MCF 10A (cell line): ENCODE measurements around the gene TMEM174. TPM values are rescaled to one million over a fixed set of nuclear protein-coding genes. Genes with fewer than 3 reads are reported as not detected.

Experiments used
- BruUV-seq: library from RNA; stranded (reverse); fragments of 400-500 nt; replicated peaks from 2 replicates; lab custom pipeline; 2021; lab: Mats Ljungman, UMichigan
- CTCF ChIA-PET: fragments of 300-600 bp; sonication (Branson Sonifier 250); formaldehyde crosslinking; extraction: SDS; loops from one replicate; lab custom pipeline; 2021; ENCODE audit warnings: antibody characterized with exemption, inconsistent platforms; lab: Yijun Ruan, JAX
- POLR2A ChIA-PET: fragments of 300-600, 350-650 bp; sonication (Branson Sonifier 250); formaldehyde crosslinking; extraction: SDS; loops from one replicate; lab custom pipeline; 2020; ENCODE audit warnings: antibody characterized with exemption, inconsistent platforms; lab: Yijun Ruan, JAX
- DNase-seq: peaks from one replicate; pipeline ENCODE4 v3.0.0-alpha.2; 2018; ENCODE audit not compliant: unreplicated experiment
- H3K27ac Mint-ChIP-seq: one replicate; pipeline ENCODE4 v1.8.0; 2022; ENCODE audit warnings: mild to moderate bottlenecking, low read depth, mixed read lengths; ENCODE audit not compliant: unreplicated experiment
- H3K27me3 Mint-ChIP-seq: one replicate; pipeline ENCODE4 v1.8.0; 2022; ENCODE audit warnings: mixed read lengths; ENCODE audit not compliant: insufficient read depth, unreplicated experiment
- H3K36me3 Mint-ChIP-seq: one replicate; pipeline ENCODE4 v1.8.0; 2022; ENCODE audit warnings: mild to moderate bottlenecking, moderate library complexity, mixed read lengths; ENCODE audit not compliant: insufficient read depth, unreplicated experiment
- H3K4me1 Mint-ChIP-seq: one replicate; pipeline ENCODE4 v1.8.0; 2022; ENCODE audit warnings: mixed read lengths; ENCODE audit not compliant: insufficient read depth, unreplicated experiment
- H3K4me3 Mint-ChIP-seq: one replicate; pipeline ENCODE4 v1.8.0; 2022; ENCODE audit warnings: mild to moderate bottlenecking, moderate library complexity, mixed read lengths; ENCODE audit not compliant: unreplicated experiment
- H3K9me3 Mint-ChIP-seq: one replicate; pipeline ENCODE4 v1.8.0; 2022; ENCODE audit warnings: mixed read lengths; ENCODE audit not compliant: unreplicated experiment
- intact Hi-C: fragments of 100-400 bp; cut with micrococcal nuclease; formaldehyde crosslinking; loops from 2 replicates; pipeline ENCODE4 v1.14.1; 2022
- total RNA-seq: library from RNA; stranded (reverse); gene quantifications from 2 replicates; pipeline ENCODE4 v1.2.3, GENCODE V29; 2022
- TF ChIP-seq, protein P1 (sequence below): fragments of 200-600 bp; IDR thresholded peaks from one replicate; pipeline ENCODE4 v1.8.0; 2022; ENCODE audit warnings: antibody characterized with exemption, mild to moderate bottlenecking; ENCODE audit not compliant: unreplicated experiment

TMEM174 gene
- total RNA-seq, 1 experiment from 2014 or later = not detected

GRCh38 chr5:73174100-73174815 lies 1.3 kb downstream of the TMEM174 start:
- H3K27ac Mint-ChIP-seq = no peak overlapping the region
- ChIA-PET POLR2A (interaction anchor here (0.8 kb wide), 1 partner anchor 42 kb away, joined by 3 read pairs; no protein-coding TSS in a partner anchor), CTCF (no interaction called here)
- intact Hi-C loops = no loop called here
- H3K9me3 Mint-ChIP-seq = no peaks in the 10 kb centered on the region
- BruUV-seq = no TSS peak
- H3K36me3 Mint-ChIP-seq = no peaks in the 10 kb centered on the region
- H3K4me3 Mint-ChIP-seq = no peak overlapping the region
- TF ChIP-seq, protein P1, sequence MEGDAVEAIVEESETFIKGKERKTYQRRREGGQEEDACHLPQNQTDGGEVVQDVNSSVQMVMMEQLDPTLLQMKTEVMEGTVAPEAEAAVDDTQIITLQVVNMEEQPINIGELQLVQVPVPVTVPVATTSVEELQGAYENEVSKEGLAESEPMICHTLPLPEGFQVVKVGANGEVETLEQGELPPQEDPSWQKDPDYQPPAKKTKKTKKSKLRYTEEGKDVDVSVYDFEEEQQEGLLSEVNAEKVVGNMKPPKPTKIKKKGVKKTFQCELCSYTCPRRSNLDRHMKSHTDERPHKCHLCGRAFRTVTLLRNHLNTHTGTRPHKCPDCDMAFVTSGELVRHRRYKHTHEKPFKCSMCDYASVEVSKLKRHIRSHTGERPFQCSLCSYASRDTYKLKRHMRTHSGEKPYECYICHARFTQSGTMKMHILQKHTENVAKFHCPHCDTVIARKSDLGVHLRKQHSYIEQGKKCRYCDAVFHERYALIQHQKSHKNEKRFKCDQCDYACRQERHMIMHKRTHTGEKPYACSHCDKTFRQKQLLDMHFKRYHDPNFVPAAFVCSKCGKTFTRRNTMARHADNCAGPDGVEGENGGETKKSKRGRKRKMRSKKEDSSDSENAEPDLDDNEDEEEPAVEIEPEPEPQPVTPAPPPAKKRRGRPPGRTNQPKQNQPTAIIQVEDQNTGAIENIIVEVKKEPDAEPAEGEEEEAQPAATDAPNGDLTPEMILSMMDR = no peak
- DNase-seq = no peak
- H3K27me3 Mint-ChIP-seq = no peaks in the 10 kb centered on the region
- no peaks in the 10 kb centered on the region for H3K4me1 Mint-ChIP-seq

DNA sequence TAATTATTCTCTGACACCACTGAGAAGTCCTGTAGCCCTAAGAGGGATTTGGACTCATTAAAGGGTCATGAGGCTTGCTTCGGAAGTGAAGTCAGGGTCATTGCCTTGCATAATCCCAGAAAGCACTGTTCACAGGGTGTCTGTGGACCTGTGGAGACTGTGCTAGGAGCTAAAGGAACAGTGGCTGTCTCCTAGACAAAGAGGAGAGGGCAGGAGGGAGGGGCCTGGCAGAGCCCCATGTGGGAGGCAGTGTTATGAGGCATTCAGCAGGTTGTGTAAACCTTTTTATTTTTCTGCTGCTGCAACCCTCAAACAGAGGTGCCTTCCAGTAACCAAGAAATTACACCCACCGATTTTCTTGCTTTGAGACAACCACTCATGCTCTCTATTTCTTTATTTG lies 3.3 kb downstream of the TMEM174 start:
- ChIA-PET POLR2A (interaction anchor here (0.6 kb wide), 1 partner anchor 1701 kb away, joined by 3 read pairs; no protein-coding TSS in a partner anchor), CTCF (interaction anchor here (0.9 to 1.2 kb wide), 2 partner anchors 60 to 360 kb away, joined by 3 read pairs; no protein-coding TSS in a partner anchor)
- Mint-ChIP-seq H3K27ac (peak overlapping the region; percentile 57), H3K4me3 (no peak overlapping the region), H3K27me3 (no peaks in the 10 kb centered on the region), H3K36me3 (no peaks in the 10 kb centered on the region), H3K4me1 (no peaks in the 10 kb centered on the region), H3K9me3 (no peaks in the 10 kb centered on the region)
- no peak for DNase-seq
- intact Hi-C loops = no loop called here
- TF ChIP-seq, protein P1 = no peak
- BruUV-seq = no TSS peak

DNA sequence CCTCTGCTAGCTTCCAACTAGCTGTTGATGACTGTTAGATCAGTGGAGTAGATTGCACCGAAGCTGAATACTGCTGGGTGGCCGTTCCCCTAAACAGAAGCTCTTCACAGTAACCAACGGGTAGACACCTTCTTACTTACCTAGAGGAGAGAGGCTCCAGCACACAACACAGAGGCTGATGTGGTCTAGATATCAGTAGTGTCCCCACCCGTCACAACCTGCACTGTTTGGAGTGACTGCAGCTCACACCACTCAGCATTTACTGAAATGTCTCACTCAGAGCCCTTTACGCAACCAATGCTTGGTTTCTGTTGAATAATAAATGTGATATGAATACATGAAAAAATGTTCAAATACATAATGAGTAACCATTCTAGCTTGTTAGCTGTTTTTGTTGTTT lies 5.3 kb downstream of the TMEM174 start:
- ChIA-PET CTCF (interaction anchor here (0.6 to 1.0 kb wide), 4 partner anchors 8 to 619 kb away, joined by 3 read pairs; no protein-coding TSS in a partner anchor), POLR2A (no interaction called here)
- no peaks in the 10 kb centered on the region for H3K36me3 Mint-ChIP-seq
- BruUV-seq = no TSS peak
- H3K27me3 Mint-ChIP-seq = no peaks in the 10 kb centered on the region
- H3K4me3 Mint-ChIP-seq = no peak overlapping the region
- TF ChIP-seq, protein P1 = no peak
- H3K4me1 Mint-ChIP-seq = no peaks in the 10 kb centered on the region
- DNase-seq = no peak
- intact Hi-C loops = no loop called here
- no peaks in the 10 kb centered on the region for H3K9me3 Mint-ChIP-seq
- H3K27ac Mint-ChIP-seq = no peak overlapping the region

DNA sequence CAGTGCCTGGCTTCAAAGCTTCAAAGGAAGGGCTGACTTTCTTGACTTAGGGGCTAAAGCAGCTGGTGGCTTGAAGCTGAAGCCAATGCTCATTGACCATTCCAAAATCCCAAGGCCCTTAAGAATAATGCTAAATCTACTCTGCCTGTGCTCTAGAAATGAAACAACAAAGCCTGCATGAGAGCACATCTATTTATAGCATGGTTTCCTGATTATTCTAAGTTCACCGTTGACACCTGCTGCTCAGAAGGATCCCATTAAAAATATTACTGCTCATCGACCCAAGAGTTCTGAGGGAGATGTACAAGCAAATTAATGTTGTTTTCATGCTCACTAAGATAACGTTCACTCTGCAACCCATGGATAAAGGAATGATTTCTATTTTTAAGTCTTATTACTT lies 6.7 kb downstream of the TMEM174 start:
- intact Hi-C loops = no loop called here
- no peak overlapping the region for H3K27ac Mint-ChIP-seq
- ChIA-PET CTCF (interaction anchor here (0.6 kb wide), 1 partner anchor 288 kb away, joined by 5 read pairs; no protein-coding TSS in a partner anchor), POLR2A (no interaction called here)
- TF ChIP-seq, protein P1 = no peak
- H3K4me1 Mint-ChIP-seq = no peaks in the 10 kb centered on the region
- no TSS peak for BruUV-seq
- no peak for DNase-seq
- H3K36me3 Mint-ChIP-seq = no peaks in the 10 kb centered on the region
- H3K9me3 Mint-ChIP-seq = peaks cover 5% of the 10 kb centered on the region
- H3K4me3 Mint-ChIP-seq = no peak overlapping the region
- no peaks in the 10 kb centered on the region for H3K27me3 Mint-ChIP-seq
